ENCODE results near the gene ATXN7L1. TPM values are rescaled to one million over a fixed set of nuclear protein-coding genes. Genes with fewer than 3 reads are reported as not detected.

ATXN7L1 gene
- polyA plus RNA-seq, 1 of the 3 experiments (the other 2 are of a cell fraction), result 6.0 TPM

DNA sequence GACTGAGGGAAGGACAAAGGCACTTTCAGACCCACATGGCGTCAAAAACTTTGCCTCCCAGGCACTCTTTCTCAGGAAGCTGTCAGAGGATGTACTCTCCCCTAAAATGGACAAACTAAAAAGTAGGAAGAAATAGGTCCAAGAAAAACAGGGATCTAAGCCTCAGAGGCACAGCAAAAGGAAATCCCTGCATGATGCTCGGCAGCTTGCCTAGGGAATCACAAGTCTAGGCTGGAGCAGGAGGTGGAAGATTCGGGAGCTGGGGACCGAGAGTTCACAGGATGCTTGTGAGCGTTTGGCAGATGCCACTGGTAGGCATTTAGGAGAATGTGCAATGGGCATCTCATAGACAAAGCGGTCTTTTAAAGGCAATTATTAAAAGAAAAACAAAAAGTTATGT is 60.8 kb downstream of the ATXN7L1 start (continued):
- TF ChIP-seq REST (IDR thresholded peaks at IDR 0.05; ENCODE audit: low read depth, low read length) (no peak), NRF1 (IDR thresholded peaks at IDR 0.05; ENCODE audit: low read depth, low read length) (no peak), GABPA (IDR thresholded peaks at IDR 0.05; ENCODE audit: low read depth) (no peak)
- TF ChIP-seq, protein P1, sequence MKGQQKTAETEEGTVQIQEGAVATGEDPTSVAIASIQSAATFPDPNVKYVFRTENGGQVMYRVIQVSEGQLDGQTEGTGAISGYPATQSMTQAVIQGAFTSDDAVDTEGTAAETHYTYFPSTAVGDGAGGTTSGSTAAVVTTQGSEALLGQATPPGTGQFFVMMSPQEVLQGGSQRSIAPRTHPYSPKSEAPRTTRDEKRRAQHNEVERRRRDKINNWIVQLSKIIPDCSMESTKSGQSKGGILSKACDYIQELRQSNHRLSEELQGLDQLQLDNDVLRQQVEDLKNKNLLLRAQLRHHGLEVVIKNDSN (IDR thresholded peaks at IDR 0.05; ENCODE audit: borderline replicate concordance, low read depth), result no peak

- no peaks in the 10 kb centered on the region for H3K9me2 ChIP-seq
- H3K9me3 ChIP-seq, result no peaks in the 10 kb centered on the region
- CTCF ChIA-PET, result interaction anchor here (1.3 to 1.7 kb wide), 3 partner anchors 16 to 54 kb away, joined by 3 to 4 read pairs (median 4); no protein-coding TSS in a partner anchor
- H3K79me2 ChIP-seq (ENCODE audit: insufficient read depth), result no peaks in the 10 kb centered on the region
- no peak overlapping the region for H3K9ac ChIP-seq
- no peak overlapping the region for H3K4me3 ChIP-seq (ENCODE audit: low read depth in 2 of 2, low read length in 1 of 2)
- no peaks in the 10 kb centered on the region for H3K36me3 ChIP-seq (replicated peaks in 1 of 2; ENCODE audit: control insufficient read depth in 1 of 2, insufficient read depth in 2 of 2, low read length in 1 of 2)
- no peak for DNase-seq
- H3K4me1 ChIP-seq (ENCODE audit: control insufficient read depth in 1 of 2, insufficient read depth in 2 of 2, low read depth in 1 of 2, low read length in 1 of 2), result no peaks in the 10 kb centered on the region
- H3K27ac ChIP-seq (ENCODE audit: low read depth in 2 of 2, low read length in 1 of 2), result no peak overlapping the region
- H4K20me1 ChIP-seq (ENCODE audit: insufficient read depth), result no peaks in the 10 kb centered on the region
- no peak overlapping the region for H3K4me2 ChIP-seq
- POLR2A ChIA-PET, result no interaction called here
- TF ChIP-seq REST (IDR thresholded peaks at IDR 0.05; ENCODE audit: low read depth, low read length), result no peak
- H3F3A ChIP-seq (replicated peaks; ENCODE audit: insufficient read depth), result no peaks in the 10 kb centered on the region
- H2AFZ ChIP-seq (ENCODE audit: low read depth), result no peak overlapping the region
- no peaks in the 10 kb centered on the region for H3K27me3 ChIP-seq (ENCODE audit: insufficient read depth)
These were observed 61.9 kb downstream of the ATXN7L1 start for GRCh38 chr7:105814481-105814880.

Measured in SK-N-SH (cell line).